ENCODE data around the gene TMEM101.

- TF ChIP-seq POLR2A (IDR thresholded peaks at IDR 0.05) (no peak), POLR2AphosphoS5 (IDR thresholded peaks at IDR 0.05) (no peak), CTCF (IDR thresholded peaks at IDR 0.05) (no peak)
Observed at GRCh38 chr17:44006272-44006597, 8.5 kb downstream of the TMEM101 start.

All from breast epithelium (tissue), 3 donors.